HEK293T (cell line): ENCODE results near the gene CNDP1.

Source experiments
- BHLHE40 ChIP-seq: fragments of 450-650 bp; IDR thresholded peaks from 2 replicates; pipeline ENCODE4 v1.6.1; 2016; ENCODE audit warnings: mild to moderate bottlenecking, moderate library complexity, borderline replicate concordance
- CTBP1 ChIP-seq: fragments of 450-650 bp; IDR thresholded peaks from 2 replicates; pipeline ENCODE4 v1.6.1; 2016; ENCODE audit warnings: borderline replicate concordance
- FOXK2 ChIP-seq: fragments of 450-650 bp; IDR thresholded peaks from 2 replicates; pipeline ENCODE4 v1.6.1; 2016; ENCODE audit warnings: mild to moderate bottlenecking
- FOXM1 ChIP-seq: fragments of 450-650 bp; IDR thresholded peaks from 2 replicates; pipeline ENCODE4 v1.6.1; 2017; ENCODE audit warnings: mild to moderate bottlenecking, borderline replicate concordance
- HDGF ChIP-seq: fragments of 450-650 bp; IDR thresholded peaks from 2 replicates; pipeline ENCODE4 v1.6.1; 2017; ENCODE audit warnings: antibody characterized with exemption, borderline replicate concordance
- L3MBTL2 ChIP-seq: fragments of 450-650 bp; conservative IDR thresholded peaks from 2 replicates; pipeline ENCODE4 v1.6.1; 2016; ENCODE audit warnings: mild to moderate bottlenecking
- NFRKB ChIP-seq: fragments of 450-650 bp; IDR thresholded peaks from 2 replicates; pipeline ENCODE4 v1.6.1; 2016; ENCODE audit warnings: mild to moderate bottlenecking, moderate library complexity
- SP1 ChIP-seq: fragments of 450-650 bp; IDR thresholded peaks from 2 replicates; pipeline ENCODE4 v1.6.1; 2017
- SUZ12 ChIP-seq: fragments of 450-650 bp; IDR thresholded peaks from 2 replicates; pipeline ENCODE4 v1.6.1; 2016; ENCODE audit warnings: mild to moderate bottlenecking
- TF ChIP-seq, protein P1 (sequence below): fragments of 450-650 bp; IDR thresholded peaks from 2 replicates; pipeline ENCODE4 v1.6.1; 2016

DNA sequence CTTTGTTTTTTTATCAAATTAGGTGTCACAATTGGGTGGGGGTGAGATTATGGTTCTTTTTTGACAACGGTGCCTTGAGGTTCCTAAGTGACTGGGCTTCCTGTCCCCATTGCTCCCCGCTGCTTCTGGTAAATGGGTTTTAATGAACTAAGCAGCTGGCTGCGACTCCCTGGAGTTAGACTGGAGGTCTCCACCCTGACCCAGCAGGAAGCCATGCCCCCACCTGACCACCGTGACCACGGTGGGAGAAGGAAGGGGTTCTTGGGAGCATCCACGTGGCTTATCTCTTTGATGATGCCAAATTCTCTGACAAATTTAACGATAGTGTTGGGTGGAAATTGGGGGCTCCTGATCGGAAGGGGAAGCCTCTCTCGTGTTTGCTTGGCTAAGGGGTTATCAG is 25.9 kb upstream of the CNDP1 start:
- TF ChIP-seq FOXK2 (no peak), SP1 (no peak), BHLHE40 (no peak), L3MBTL2 (no peak), CTBP1 (no peak), NFRKB (no peak), SUZ12 (no peak), HDGF (no peak), FOXM1 (no peak)
- TF ChIP-seq, protein P1, sequence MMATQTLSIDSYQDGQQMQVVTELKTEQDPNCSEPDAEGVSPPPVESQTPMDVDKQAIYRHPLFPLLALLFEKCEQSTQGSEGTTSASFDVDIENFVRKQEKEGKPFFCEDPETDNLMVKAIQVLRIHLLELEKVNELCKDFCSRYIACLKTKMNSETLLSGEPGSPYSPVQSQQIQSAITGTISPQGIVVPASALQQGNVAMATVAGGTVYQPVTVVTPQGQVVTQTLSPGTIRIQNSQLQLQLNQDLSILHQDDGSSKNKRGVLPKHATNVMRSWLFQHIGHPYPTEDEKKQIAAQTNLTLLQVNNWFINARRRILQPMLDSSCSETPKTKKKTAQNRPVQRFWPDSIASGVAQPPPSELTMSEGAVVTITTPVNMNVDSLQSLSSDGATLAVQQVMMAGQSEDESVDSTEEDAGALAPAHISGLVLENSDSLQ = no peak
